ENCODE results near the gene FGD2.

FGD2 gene

GRCh38 chr6:36969988-36970891 lies 35.2 kb upstream of the FGD2 start:
- Histone ChIP-seq H3K36me3 (ENCODE audit: insufficient read depth, low read length) (peaks cover 85% of the 10 kb centered on the region), H3K79me2 (ENCODE audit: insufficient read depth, low read length) (no peaks in the 10 kb centered on the region), H3F3A (ENCODE audit: low read depth) (no peaks in the 10 kb centered on the region), H4K20me1 (ENCODE audit: insufficient read depth, low read length, poor library complexity, severe bottlenecking) (no peaks in the 10 kb centered on the region), H3K27me3 (ENCODE audit: insufficient read depth, low read length, poor library complexity, severe bottlenecking) (no peaks in the 10 kb centered on the region), H3K9me2 (replicated peaks; ENCODE audit: low read depth, low read length) (no peaks in the 10 kb centered on the region), H3K4me3 (ENCODE audit: low read length, poor library complexity, severe bottlenecking) (no peak overlapping the region), H2AFZ (ENCODE audit: low read length) (no peak overlapping the region), H3K9ac (ENCODE audit: low read depth, low read length, poor library complexity, severe bottlenecking) (no peak overlapping the region), H3K9me3 (ENCODE audit: insufficient read depth, low read depth, low read length) (no peaks in the 10 kb centered on the region), H3K4me1 (ENCODE audit: insufficient read depth, low read length, poor library complexity, severe bottlenecking) (no peaks in the 10 kb centered on the region), H3K4me2 (ENCODE audit: low read depth, low read length, poor library complexity, severe bottlenecking) (no peak overlapping the region)
- TF ChIP-seq CTCF (conservative IDR thresholded peaks at IDR 0.05; ENCODE audit: low read length), result no peak
- TF ChIP-seq EZH2phosphoT487 (IDR thresholded peaks at IDR 0.05; ENCODE audit: borderline replicate concordance), result no peak

DNA sequence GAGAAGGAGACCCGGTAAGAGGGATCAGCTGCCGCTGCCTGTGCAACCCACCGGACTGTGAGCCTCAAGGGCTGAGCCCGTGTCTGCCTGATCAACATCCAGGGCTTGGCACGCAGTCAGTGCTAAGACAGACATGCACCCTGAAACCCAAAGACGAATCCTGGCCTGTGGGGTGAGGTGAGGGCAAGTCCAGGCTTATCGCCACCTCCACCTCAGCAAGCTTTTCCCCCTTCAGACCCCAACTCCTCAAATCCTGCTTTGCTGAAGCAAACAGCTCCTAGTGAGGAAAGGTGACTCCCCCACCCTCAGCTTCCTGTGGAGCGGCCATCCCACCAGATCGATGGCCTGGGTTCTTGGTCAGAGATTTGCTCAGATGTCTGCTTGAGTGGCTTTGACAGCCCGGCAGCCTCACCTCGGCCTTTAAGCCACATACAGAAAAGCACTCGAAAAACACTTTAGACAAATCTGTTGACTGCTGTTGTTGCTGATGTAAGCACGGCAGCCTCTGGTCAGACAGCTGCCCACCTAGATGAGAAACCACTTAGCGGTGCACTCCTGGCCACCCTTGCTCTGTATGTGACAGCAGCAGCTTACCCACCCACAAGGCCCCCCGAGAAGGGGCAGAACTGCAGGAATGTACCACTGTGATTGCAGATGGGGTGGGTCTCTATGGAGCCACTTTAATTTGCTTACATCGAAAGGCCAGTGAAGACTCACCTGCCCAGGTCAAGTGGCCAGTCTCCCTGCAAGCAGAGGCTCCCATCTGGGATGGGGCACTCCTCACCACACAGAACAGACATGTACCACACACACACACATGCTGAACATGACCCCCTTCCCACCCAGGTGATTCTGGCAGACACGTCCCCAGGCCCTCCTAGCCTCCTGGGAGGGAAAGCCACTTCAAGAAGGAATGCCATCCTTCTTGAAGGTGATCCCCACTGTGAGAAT lies 34.3 kb upstream of the FGD2 start:
- H3K4me2 ChIP-seq (ENCODE audit: low read depth, low read length, poor library complexity, severe bottlenecking), result no peak overlapping the region
- H3K79me2 ChIP-seq (ENCODE audit: insufficient read depth, low read length), result no peaks in the 10 kb centered on the region; the same call in 1 of the 2 replicates
- no peak overlapping the region for H3K9ac ChIP-seq (ENCODE audit: low read depth, low read length, poor library complexity, severe bottlenecking)
- H2AFZ ChIP-seq (ENCODE audit: low read length), result no peak overlapping the region
- H3K9me2 ChIP-seq (replicated peaks; ENCODE audit: low read depth, low read length), result no peaks in the 10 kb centered on the region
- H3K9me3 ChIP-seq (ENCODE audit: insufficient read depth, low read depth, low read length), result no peaks in the 10 kb centered on the region
- H3K27me3 ChIP-seq (ENCODE audit: insufficient read depth, low read length, poor library complexity, severe bottlenecking), result no peaks in the 10 kb centered on the region
- H3K4me3 ChIP-seq (ENCODE audit: low read length, poor library complexity, severe bottlenecking), result no peak overlapping the region
- H3K4me1 ChIP-seq (ENCODE audit: insufficient read depth, low read length, poor library complexity, severe bottlenecking), result no peaks in the 10 kb centered on the region
- TF ChIP-seq EZH2phosphoT487 (IDR thresholded peaks at IDR 0.05; ENCODE audit: borderline replicate concordance), result no peak
- TF ChIP-seq CTCF (conservative IDR thresholded peaks at IDR 0.05; ENCODE audit: low read length), result no peak
- H3K36me3 ChIP-seq (ENCODE audit: insufficient read depth, low read length), result peaks cover 95% of the 10 kb centered on the region
- no peaks in the 10 kb centered on the region for H4K20me1 ChIP-seq (ENCODE audit: insufficient read depth, low read length, poor library complexity, severe bottlenecking)
- no peaks in the 10 kb centered on the region for H3F3A ChIP-seq (ENCODE audit: low read depth)

DNA sequence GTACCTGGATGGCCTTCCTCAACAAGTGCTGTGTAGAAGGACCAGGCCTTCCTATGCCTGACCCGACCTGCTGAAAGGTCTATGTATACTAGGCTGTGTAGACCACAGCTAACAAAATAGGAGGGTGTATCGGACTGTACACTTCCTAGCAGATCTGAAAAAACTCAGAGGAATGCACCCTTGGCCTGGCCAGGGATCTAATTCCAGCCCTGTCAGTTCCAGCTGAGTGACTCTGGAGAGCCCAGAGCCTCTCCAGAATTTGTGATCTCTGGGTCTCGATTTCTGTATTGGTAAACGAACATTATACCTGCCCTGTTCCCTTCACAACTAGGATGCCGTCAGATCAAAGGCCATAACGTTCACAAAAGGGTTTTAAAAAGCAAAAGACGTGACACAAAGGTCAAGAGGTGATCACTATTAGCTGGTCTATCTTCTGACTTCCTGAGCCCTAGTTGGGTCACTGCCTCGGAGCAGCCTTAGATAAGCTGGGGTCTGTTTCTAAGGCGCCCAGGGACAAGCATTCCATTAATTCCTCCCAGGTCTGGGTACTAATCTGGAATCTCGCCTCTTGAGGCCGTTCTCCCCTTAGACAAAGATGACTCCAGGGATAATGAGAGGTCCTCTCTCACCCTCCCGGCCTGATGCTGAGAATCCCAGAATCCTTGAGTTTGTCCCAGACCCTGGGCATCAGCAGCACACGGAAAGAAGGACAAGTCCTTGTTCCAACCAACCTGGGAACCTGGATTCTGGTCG lies 33.4 kb upstream of the FGD2 start:
- no peak overlapping the region for H3K4me2 ChIP-seq (ENCODE audit: low read depth, low read length, poor library complexity, severe bottlenecking)
- no peaks in the 10 kb centered on the region for H3K27me3 ChIP-seq (ENCODE audit: insufficient read depth, low read length, poor library complexity, severe bottlenecking)
- peaks cover 100% of the 10 kb centered on the region for H3K36me3 ChIP-seq (ENCODE audit: insufficient read depth, low read length)

More for the DNA sequence above, 33.4 kb upstream of the FGD2 start:
- no peak for TF ChIP-seq CTCF (conservative IDR thresholded peaks at IDR 0.05; ENCODE audit: low read length)
- TF ChIP-seq EZH2phosphoT487 (IDR thresholded peaks at IDR 0.05; ENCODE audit: borderline replicate concordance), result no peak
- no peak overlapping the region for H3K4me3 ChIP-seq (ENCODE audit: low read length, poor library complexity, severe bottlenecking)
- no peaks in the 10 kb centered on the region for H3K9me2 ChIP-seq (replicated peaks; ENCODE audit: low read depth, low read length)
- H3K79me2 ChIP-seq (ENCODE audit: insufficient read depth, low read length), result peaks cover 3% of the 10 kb centered on the region; the same call in 1 of the 2 replicates
- no peaks in the 10 kb centered on the region for H3K9me3 ChIP-seq (ENCODE audit: insufficient read depth, low read depth, low read length)
- H3K4me1 ChIP-seq (ENCODE audit: insufficient read depth, low read length, poor library complexity, severe bottlenecking), result no peaks in the 10 kb centered on the region
- no peak overlapping the region for H2AFZ ChIP-seq (ENCODE audit: low read length)
- H3K9ac ChIP-seq (ENCODE audit: low read depth, low read length, poor library complexity, severe bottlenecking), result no peak overlapping the region
- no peaks in the 10 kb centered on the region for H3F3A ChIP-seq (ENCODE audit: low read depth)
- H4K20me1 ChIP-seq (ENCODE audit: insufficient read depth, low read length, poor library complexity, severe bottlenecking), result no peaks in the 10 kb centered on the region

Measured in Loucy (cell line).